ENCODE measurements around the gene TIAM2.

GRCh38 chr6:155091756-155092155, 96.6 kb downstream of the TIAM2 start:
- TF ChIP-seq CTCF (IDR thresholded peaks at IDR 0.05) (no peak), POLR2A (IDR thresholded peaks at IDR 0.05) (no peak)
